Measurements from ENCODE around the gene PRDX3. TPM values are rescaled to one million over a fixed set of nuclear protein-coding genes. Genes with fewer than 3 reads are reported as not detected.
A peak's percentile ranks its signal among the peaks of the same experiment; 100 is the strongest.

The PRDX3 gene
- total and polyA plus RNA-seq, 12 donors, result 150 to 935 (median 425) TPM

DNA sequence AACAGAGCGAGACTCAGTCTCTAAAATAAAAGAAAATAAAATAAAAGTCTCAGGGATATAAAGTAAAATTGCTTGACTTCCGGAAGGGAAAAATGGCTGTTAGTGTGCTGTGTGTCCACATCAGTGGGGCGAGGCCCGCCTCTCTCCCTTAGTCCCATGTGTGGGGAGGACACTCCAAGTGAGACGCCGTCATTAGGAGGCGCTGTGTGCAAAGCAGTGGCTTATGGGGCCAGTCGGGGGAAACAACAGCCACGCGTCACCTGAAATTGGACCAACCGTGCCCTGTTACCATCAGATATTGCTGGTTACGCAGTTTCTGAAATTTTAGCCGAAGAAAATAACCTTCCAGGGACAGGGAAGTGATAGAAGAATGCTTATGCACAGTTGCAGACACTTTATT lies 28.9 kb downstream of the PRDX3 start:
- no peak overlapping the region for H3K27ac ChIP-seq
- peaks cover 7 to 8% of the 10 kb centered on the region in 2 donors for H3K4me1 ChIP-seq (replicated peaks in 1 of 2)
- DNase-seq, result no peak
- intact Hi-C loops (cut with DNase I), result no loop called here
- no peaks in the 10 kb centered on the region for H3K27me3 ChIP-seq
- H3K4me3 ChIP-seq, result no peak overlapping the region
- no peaks in the 10 kb centered on the region for H3K9me3 ChIP-seq (replicated peaks in 1 of 3)
- H3K36me3 ChIP-seq (replicated peaks in 1 of 2), result peaks cover 0 to 57% of the 10 kb centered on the region in 2 donors
- TF ChIP-seq, protein P1, sequence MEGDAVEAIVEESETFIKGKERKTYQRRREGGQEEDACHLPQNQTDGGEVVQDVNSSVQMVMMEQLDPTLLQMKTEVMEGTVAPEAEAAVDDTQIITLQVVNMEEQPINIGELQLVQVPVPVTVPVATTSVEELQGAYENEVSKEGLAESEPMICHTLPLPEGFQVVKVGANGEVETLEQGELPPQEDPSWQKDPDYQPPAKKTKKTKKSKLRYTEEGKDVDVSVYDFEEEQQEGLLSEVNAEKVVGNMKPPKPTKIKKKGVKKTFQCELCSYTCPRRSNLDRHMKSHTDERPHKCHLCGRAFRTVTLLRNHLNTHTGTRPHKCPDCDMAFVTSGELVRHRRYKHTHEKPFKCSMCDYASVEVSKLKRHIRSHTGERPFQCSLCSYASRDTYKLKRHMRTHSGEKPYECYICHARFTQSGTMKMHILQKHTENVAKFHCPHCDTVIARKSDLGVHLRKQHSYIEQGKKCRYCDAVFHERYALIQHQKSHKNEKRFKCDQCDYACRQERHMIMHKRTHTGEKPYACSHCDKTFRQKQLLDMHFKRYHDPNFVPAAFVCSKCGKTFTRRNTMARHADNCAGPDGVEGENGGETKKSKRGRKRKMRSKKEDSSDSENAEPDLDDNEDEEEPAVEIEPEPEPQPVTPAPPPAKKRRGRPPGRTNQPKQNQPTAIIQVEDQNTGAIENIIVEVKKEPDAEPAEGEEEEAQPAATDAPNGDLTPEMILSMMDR (IDR thresholded peaks at IDR 0.05), result no peak
- TF ChIP-seq POLR2A (IDR thresholded peaks at IDR 0.05), result no peak
- 85 to 90% (median 87%) methylated on average over 13 of the region's 13 CpGs for WGBS, 4 donors

DNA sequence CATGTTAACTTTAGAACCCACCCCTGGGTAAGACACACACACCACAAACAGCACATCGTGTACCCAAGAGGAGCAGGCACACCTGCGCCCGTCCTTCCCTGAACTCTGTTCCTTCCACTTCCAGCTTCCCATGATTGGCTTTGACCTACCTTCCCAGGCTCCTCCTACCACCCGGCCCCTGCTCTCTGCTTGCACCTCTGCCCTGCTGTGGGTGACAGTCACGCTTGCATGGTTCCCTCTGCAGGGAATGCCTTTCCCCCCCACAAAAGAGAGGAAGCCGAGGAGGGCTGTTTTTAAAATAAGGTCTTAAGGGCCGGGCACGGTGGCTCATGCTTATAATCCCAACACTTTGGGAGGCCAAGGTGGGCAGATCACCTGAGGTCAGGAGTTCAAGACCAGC lies 29.5 kb downstream of the PRDX3 start:
- DNase-seq, result no peak
- Histone ChIP-seq H3K4me3 (no peak overlapping the region), H3K36me3 (replicated peaks in 1 of 2) (peaks cover 0 to 51% of the 10 kb centered on the region in 2 donors), H3K27me3 (no peaks in the 10 kb centered on the region), H3K27ac (no peak overlapping the region), H3K9me3 (replicated peaks in 1 of 3) (no peaks in the 10 kb centered on the region), H3K4me1 (replicated peaks in 1 of 2) (peaks cover 7 to 8% of the 10 kb centered on the region in 2 donors)
- TF ChIP-seq POLR2A (IDR thresholded peaks at IDR 0.05), result no peak
- TF ChIP-seq, protein P1 (IDR thresholded peaks at IDR 0.05), result no peak
- 95 to 98% (median 97%) methylated on average over 8 of the region's 8 CpGs for WGBS, 4 donors
- intact Hi-C loops (cut with DNase I), result no loop called here

DNA sequence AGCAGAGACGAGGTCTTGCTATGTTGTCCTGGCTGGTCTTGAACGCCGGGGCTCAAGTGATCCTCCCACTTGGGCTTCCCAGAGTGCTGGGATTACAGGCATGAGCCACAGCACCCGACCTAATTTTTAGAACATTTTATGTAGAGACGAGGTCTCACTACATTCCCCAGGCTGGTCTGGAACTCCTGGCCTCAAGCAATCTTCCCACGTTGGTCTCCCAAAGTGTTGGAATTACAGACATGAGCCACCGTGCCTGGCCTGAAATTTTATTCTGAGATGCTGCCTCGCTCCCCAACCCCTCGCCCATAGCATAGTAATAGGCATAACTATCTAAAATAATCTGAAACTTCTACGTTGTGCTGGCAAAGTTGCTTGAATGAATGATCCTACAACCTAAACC lies 35.0 kb downstream of the PRDX3 start:
- TF ChIP-seq, protein P1 (IDR thresholded peaks at IDR 0.05), result no peak
- TF ChIP-seq POLR2A (IDR thresholded peaks at IDR 0.05), result no peak
- intact Hi-C loops (cut with DNase I), result no loop called here
- Histone ChIP-seq H3K9me3 (replicated peaks in 1 of 3) (no peaks in the 10 kb centered on the region), H3K36me3 (replicated peaks in 1 of 2) (peaks cover 0 to 12% of the 10 kb centered on the region in 2 donors), H3K4me1 (replicated peaks in 1 of 2) (peaks cover 7 to 12% of the 10 kb centered on the region in 2 donors), H3K4me3 (no peak overlapping the region), H3K27me3 (no peaks in the 10 kb centered on the region), H3K27ac (peak overlapping the region in 3 of 5 donors; percentile 46 to 53 (median 53))
- WGBS, 4 donors, result 92 to 97% (median 93%) methylated on average over 8 to 10 of the region's 10 CpGs
- no peak for DNase-seq

DNA sequence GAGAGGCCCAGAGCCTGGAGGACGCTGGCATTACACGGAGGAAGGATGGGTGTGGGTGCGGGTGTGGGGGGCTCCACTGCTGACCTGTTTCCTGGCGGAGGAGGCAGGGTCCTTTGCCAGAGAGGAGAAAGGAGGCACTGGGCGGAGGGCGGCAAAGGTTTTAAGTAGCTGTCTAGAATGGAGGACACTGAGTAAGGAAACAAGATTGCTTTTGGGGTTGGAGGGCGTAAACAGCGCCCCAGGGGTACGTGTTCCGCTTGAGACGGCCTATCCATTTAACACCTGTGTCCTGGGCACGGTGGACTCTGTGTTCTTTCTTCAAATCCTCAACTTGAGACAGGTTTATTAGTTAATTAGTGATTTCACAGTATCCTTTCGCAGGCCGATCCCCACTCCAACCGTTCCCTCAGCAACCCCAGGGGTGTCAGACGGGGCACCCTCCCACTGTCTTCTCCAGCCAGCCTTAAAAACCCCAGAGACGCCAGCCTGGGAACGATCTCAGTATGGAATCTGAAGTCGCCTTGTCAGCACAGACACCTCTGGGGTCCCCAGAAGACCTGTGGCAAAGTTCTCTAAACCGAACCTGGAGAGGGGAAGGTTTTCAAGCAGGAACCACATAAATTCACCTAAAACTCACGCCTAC lies 37.9 kb downstream of the PRDX3 start:
- H3K27ac ChIP-seq, result no peak overlapping the region
- no peaks in the 10 kb centered on the region for H3K36me3 ChIP-seq (replicated peaks in 1 of 2)
- H3K27me3 ChIP-seq, result no peaks in the 10 kb centered on the region
- no peak for TF ChIP-seq POLR2A (IDR thresholded peaks at IDR 0.05)
- TF ChIP-seq, protein P1 (IDR thresholded peaks at IDR 0.05), result no peak
- DNase-seq, result no peak
- no peak overlapping the region for H3K4me3 ChIP-seq
- no peaks in the 10 kb centered on the region for H3K9me3 ChIP-seq (replicated peaks in 1 of 3)
- WGBS, 4 donors, result 90 to 93% (median 92%) methylated on average over 21 of the region's 21 CpGs
- H3K4me1 ChIP-seq (replicated peaks in 1 of 2), result peaks cover 6 to 14% of the 10 kb centered on the region in 2 donors
- intact Hi-C loops (cut with DNase I), result no loop called here

Data from adrenal gland (tissue), 12 donors.